ENCODE measurements around the gene SH3GLB1. TPM values are rescaled to one million over a fixed set of nuclear protein-coding genes. Genes with fewer than 3 reads are reported as not detected.

SH3GLB1 gene
- total RNA-seq, 1 donor from 2014 or later, result 53.8 TPM

DNA sequence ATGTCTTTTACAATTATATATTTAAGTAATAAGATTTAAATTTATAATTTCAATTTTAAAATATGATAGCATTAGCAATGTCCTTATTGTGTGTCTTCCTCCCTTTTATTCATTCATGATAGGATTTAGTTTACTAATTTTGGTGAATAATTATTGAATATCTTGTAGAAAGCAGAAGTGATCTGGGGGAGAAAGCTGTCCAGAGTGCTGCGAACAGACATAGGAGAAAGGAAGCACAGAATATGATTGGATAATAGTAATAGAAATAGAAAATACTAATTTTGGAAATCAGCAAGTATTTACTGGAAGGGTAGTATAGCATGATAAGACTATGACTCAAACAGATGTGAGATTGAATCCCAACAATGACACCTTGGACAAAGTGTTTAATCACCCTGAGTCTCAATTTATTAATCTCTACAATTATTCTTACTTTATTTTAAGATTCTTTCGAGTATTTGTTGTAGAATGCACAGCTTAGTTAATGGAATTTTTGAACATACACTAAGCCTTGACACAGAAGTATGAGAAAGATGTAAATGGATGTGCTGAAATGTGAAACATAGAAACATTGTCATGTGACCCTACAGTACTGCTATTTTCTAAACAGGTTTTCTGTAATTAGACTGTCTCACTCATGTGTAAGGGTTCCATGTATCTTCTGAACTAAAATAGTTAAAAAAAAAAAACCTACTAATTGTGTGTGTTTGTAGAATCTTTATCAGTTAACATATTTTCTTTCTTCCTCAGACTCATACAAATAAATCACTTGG, 7.9 kb downstream of the SH3GLB1 start:
- intact Hi-C loops (cut with DNase I), result no loop called here
- H3K4me3 ChIP-seq, result no peak overlapping the region
- TF ChIP-seq, protein P1, sequence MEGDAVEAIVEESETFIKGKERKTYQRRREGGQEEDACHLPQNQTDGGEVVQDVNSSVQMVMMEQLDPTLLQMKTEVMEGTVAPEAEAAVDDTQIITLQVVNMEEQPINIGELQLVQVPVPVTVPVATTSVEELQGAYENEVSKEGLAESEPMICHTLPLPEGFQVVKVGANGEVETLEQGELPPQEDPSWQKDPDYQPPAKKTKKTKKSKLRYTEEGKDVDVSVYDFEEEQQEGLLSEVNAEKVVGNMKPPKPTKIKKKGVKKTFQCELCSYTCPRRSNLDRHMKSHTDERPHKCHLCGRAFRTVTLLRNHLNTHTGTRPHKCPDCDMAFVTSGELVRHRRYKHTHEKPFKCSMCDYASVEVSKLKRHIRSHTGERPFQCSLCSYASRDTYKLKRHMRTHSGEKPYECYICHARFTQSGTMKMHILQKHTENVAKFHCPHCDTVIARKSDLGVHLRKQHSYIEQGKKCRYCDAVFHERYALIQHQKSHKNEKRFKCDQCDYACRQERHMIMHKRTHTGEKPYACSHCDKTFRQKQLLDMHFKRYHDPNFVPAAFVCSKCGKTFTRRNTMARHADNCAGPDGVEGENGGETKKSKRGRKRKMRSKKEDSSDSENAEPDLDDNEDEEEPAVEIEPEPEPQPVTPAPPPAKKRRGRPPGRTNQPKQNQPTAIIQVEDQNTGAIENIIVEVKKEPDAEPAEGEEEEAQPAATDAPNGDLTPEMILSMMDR (IDR thresholded peaks at IDR 0.05), result no peak
- TF ChIP-seq POLR2AphosphoS5 (IDR thresholded peaks at IDR 0.05; ENCODE audit: insufficient read depth in 1 of 2, low read depth in 1 of 2), result no peak
- TF ChIP-seq POLR2A (IDR thresholded peaks at IDR 0.05), result no peak
- H3K4me1 ChIP-seq, result peaks cover 92% of the 10 kb centered on the region
- H3K36me3 ChIP-seq, result peaks cover 0 to 8% of the 10 kb centered on the region in 2 donors
- no peak for DNase-seq (ENCODE audit: extremely low spot score in 2 of 2)
- no peaks in the 10 kb centered on the region for H3K9me3 ChIP-seq
- no peaks in the 10 kb centered on the region for H3K27me3 ChIP-seq
- H3K27ac ChIP-seq, result no peak overlapping the region

DNA sequence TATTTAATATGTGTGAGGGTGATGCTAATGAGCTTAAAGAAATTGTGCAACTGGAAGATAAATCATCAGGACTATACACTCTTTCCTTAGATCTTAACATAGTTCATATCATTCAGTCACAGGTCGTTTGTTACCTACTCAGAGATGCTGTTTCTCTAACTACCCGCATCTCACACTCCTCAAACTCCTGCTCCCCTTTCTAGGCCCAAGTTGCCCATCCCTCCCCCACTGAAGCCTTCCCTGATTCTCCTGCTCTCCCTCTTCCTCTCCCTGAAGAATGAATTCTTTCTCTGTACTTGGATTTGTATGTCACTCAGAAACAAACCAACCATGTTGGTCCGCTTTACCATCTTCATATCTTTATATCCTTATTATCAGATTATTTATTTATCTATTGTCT, 9.1 kb downstream of the SH3GLB1 start:
- TF ChIP-seq POLR2A (IDR thresholded peaks at IDR 0.05), result no peak
- no peak for TF ChIP-seq POLR2AphosphoS5 (IDR thresholded peaks at IDR 0.05; ENCODE audit: insufficient read depth in 1 of 2, low read depth in 1 of 2)
- TF ChIP-seq, protein P1 (IDR thresholded peaks at IDR 0.05), result no peak

DNA sequence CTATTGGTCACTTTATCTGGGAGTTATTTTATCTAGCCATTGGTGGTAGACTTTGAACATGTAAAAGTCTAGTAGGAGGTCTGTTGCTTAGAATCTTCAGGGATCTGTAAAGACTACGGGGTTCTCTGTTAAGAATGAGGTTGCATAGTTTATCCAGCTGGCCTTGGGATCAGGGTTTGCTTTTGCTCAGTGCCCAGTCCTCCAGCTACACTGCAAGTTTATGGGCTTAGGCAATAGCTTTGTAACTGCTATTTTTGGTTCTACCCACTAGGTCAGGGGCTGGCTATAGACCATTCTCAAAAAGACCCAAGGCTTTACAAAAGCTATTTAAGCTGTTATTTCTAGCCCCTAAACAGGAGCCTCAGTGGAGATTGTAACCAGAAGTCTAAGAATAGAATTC, 9.8 kb downstream of the SH3GLB1 start:
- Histone ChIP-seq H3K4me1 (peaks cover 73% of the 10 kb centered on the region), H3K27ac (no peak overlapping the region), H3K36me3 (peaks cover 0 to 8% of the 10 kb centered on the region in 2 donors), H3K4me3 (no peak overlapping the region), H3K27me3 (no peaks in the 10 kb centered on the region), H3K9me3 (no peaks in the 10 kb centered on the region)
- no peak for DNase-seq (ENCODE audit: extremely low spot score in 2 of 2)
- intact Hi-C loops (cut with DNase I), result no loop called here
- TF ChIP-seq, protein P1 (IDR thresholded peaks at IDR 0.05), result no peak

More for the DNA sequence above, 9.1 kb downstream of the SH3GLB1 start:
- H3K36me3 ChIP-seq, result peaks cover 0 to 8% of the 10 kb centered on the region in 2 donors
- intact Hi-C loops (cut with DNase I), result no loop called here
- no peak for DNase-seq (ENCODE audit: extremely low spot score in 2 of 2)
- no peak overlapping the region for H3K27ac ChIP-seq
- H3K9me3 ChIP-seq, result no peaks in the 10 kb centered on the region
- H3K4me3 ChIP-seq, result no peak overlapping the region
- H3K27me3 ChIP-seq, result no peaks in the 10 kb centered on the region
- H3K4me1 ChIP-seq, result peaks cover 80% of the 10 kb centered on the region

DNA sequence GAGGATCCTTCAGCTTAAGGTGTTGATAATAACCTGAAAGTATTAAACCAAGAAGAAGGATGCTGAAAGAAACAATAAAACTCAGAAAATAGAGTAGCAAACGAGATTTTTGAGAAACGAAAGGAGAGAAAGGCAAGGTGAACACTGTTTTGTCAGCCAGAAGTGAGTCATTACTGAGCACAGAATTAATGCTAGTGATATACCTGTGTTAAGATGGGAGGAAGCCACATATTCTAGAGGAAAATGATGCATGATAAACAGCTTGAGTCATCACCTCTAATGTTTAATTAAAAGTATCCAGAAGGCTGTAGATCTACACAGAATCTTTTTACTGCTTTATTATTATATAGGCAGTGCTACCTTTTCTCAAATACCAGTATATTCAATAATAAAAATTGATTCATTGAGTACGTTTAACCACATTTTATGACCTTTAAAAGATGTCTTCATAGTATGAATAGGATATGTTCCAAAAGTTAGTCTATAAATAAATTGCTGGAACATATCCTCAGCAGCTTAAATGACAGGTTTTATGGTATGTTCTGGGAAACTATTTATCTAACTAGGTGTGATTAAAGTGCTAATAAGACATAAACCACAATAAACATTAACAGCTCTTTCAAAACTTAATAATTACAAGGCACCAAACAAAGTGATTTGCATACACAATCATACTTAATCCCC, 10.3 kb downstream of the SH3GLB1 start:
- Histone ChIP-seq H3K4me3 (no peak overlapping the region), H3K27ac (no peak overlapping the region)
- TF ChIP-seq, protein P1 (IDR thresholded peaks at IDR 0.05), result no peak
- TF ChIP-seq POLR2A (IDR thresholded peaks at IDR 0.05) (no peak), POLR2AphosphoS5 (IDR thresholded peaks at IDR 0.05; ENCODE audit: insufficient read depth in 1 of 2, low read depth in 1 of 2) (no peak)

DNA sequence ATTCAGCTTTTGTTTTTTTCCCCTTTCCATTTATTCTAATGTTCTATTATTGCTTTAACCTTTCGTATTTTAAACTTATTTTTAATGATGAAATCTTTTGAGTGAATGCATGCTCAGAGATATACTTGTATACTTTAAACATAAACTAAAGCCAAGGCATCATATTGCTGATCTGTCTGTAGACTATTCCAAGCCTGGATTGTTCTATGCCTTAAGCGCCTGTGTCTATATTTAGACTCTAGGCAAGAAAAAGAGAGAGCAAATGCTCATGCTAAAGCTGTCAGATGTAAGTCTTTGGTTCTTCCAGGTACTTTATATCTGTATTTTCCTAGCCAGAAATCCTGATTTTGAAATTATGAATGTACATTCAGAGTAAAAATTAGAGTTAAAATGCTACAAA, 14.4 kb downstream of the SH3GLB1 start:
- Histone ChIP-seq H3K36me3 (peaks cover 5 to 36% of the 10 kb centered on the region in 2 donors), H3K27me3 (no peaks in the 10 kb centered on the region), H3K4me3 (no peak overlapping the region), H3K27ac (no peak overlapping the region), H3K9me3 (no peaks in the 10 kb centered on the region), H3K4me1 (peaks cover 32% of the 10 kb centered on the region)
- intact Hi-C loops (cut with DNase I), result no loop called here
- TF ChIP-seq, protein P1 (IDR thresholded peaks at IDR 0.05), result no peak
- TF ChIP-seq POLR2A (IDR thresholded peaks at IDR 0.05), result no peak
- no peak for TF ChIP-seq POLR2AphosphoS5 (IDR thresholded peaks at IDR 0.05; ENCODE audit: insufficient read depth in 1 of 2, low read depth in 1 of 2)
- no peak for DNase-seq (ENCODE audit: extremely low spot score in 2 of 2)

More for the DNA sequence above, 10.3 kb downstream of the SH3GLB1 start:
- intact Hi-C loops (cut with DNase I), result no loop called here
- no peaks in the 10 kb centered on the region for H3K9me3 ChIP-seq
- H3K27me3 ChIP-seq, result no peaks in the 10 kb centered on the region
- DNase-seq (ENCODE audit: extremely low spot score in 2 of 2), result no peak
- H3K36me3 ChIP-seq, result peaks cover 0 to 12% of the 10 kb centered on the region in 2 donors
- peaks cover 68% of the 10 kb centered on the region for H3K4me1 ChIP-seq

Measured in vagina (tissue), 2 donors.